BE2C (cell line): ENCODE results near the gene PIK3C2B.

ENCODE experiments used
- DNase-seq: peaks from one replicate; pipeline ENCODE4 v3.0.0-alpha.2; 2020
- H3K27me3 ChIP-seq: fragments of 250-450 bp; sonication (Bioruptor Pico); 2 replicates; pipeline ENCODE4 v1.5.1; 2020; ENCODE audit warnings: mild to moderate bottlenecking
- H3K36me3 ChIP-seq: fragments of 250-450 bp; sonication (Bioruptor Pico); 2 replicates; pipeline ENCODE4 v1.5.1; 2020; ENCODE audit warnings: mild to moderate bottlenecking
- H3K4me1 ChIP-seq: fragments of 250-450 bp; sonication (Bioruptor Pico); 2 replicates; pipeline ENCODE4 v1.5.1; 2020
- H3K4me3 ChIP-seq: 2 replicates; pipeline ENCODE4 v1.5.1; 2011; ENCODE audit warnings: low read depth, low read length
- H3K9me3 ChIP-seq: fragments of 250-450 bp; sonication (Bioruptor Pico); 2 replicates; pipeline ENCODE4 v1.5.1; 2020
- TF ChIP-seq, protein P1 (sequence below): IDR thresholded peaks from 2 replicates; pipeline ENCODE4 v1.5.1; 2012; ENCODE audit warnings: mild to moderate bottlenecking, low read depth, low read length

The PIK3C2B gene

DNA sequence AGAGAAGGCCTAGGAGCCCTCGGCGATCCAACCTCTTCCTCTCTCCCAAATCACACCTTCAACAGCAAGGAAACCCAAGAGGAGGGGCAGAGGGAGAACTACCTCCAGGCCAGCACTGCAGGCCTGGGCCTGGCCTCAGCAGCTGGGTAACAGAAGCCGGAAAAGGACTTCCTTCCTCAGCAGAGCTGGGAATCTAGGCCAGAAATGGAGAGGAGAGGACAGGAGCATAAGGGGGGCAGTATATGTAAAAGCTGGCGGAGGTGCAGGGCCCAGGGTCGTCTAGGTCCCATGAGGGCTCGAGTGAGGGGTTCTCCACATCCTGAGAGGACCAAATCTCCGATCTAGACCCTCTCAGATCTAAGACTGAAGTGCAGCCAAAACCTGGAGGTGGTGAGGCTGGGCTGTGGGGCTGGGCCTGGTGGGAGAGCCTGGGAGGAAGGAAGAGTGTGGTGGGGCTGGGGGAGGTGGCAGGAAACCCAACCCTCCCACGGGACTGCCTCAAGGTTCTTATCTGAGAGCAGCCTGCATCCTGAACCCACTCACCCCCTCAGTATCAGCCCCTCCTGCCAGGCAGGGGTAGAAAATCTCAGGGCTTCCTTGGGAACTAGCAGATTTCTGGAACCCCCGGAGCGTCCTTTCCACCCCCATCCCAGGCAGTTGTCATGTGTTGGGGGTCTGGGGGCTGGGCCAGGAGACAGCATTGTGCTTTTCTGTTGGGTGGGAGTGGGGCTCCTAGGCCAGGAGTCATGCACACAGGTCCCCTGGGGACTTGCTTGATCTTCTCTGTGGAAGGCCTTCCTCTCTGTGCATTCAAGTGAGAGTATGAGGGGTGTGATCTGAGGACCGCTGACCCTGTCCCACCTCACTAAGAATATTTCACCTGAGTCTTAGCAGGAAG lies 33.0 kb downstream of the PIK3C2B start:
- Histone ChIP-seq H3K4me3 (no peak overlapping the region), H3K4me1 (peaks cover 19% of the 10 kb centered on the region), H3K9me3 (no peaks in the 10 kb centered on the region), H3K27me3 (no peaks in the 10 kb centered on the region), H3K36me3 (peaks cover 17% of the 10 kb centered on the region)
- no peak for DNase-seq
- TF ChIP-seq, protein P1, sequence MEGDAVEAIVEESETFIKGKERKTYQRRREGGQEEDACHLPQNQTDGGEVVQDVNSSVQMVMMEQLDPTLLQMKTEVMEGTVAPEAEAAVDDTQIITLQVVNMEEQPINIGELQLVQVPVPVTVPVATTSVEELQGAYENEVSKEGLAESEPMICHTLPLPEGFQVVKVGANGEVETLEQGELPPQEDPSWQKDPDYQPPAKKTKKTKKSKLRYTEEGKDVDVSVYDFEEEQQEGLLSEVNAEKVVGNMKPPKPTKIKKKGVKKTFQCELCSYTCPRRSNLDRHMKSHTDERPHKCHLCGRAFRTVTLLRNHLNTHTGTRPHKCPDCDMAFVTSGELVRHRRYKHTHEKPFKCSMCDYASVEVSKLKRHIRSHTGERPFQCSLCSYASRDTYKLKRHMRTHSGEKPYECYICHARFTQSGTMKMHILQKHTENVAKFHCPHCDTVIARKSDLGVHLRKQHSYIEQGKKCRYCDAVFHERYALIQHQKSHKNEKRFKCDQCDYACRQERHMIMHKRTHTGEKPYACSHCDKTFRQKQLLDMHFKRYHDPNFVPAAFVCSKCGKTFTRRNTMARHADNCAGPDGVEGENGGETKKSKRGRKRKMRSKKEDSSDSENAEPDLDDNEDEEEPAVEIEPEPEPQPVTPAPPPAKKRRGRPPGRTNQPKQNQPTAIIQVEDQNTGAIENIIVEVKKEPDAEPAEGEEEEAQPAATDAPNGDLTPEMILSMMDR, result no peak

DNA sequence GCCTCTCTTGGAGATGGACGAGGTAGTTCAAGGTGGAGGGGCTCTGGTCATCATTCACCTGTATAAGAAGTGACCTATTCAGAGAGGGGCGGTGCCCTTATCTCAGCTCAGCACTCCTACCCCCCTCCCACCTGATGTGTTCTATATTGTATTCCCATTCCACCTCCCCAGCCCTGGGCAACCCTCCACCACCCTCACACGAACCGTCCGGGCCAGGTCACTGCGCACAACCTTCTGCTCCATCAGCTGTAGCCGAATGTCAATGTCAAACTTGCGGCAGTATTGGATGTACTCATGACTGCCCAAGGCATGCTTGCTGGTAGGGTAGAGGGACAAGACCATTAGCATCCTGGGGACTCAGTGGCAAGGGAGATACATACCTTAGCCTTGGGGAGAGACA lies 34.3 kb downstream of the PIK3C2B start:
- Histone ChIP-seq H3K4me1 (peaks cover 9% of the 10 kb centered on the region; the same call in 1 of the 2 replicates), H3K9me3 (no peaks in the 10 kb centered on the region), H3K4me3 (no peak overlapping the region), H3K27me3 (no peaks in the 10 kb centered on the region), H3K36me3 (peaks cover 21% of the 10 kb centered on the region)
- no peak for DNase-seq
- TF ChIP-seq, protein P1, result no peak

DNA sequence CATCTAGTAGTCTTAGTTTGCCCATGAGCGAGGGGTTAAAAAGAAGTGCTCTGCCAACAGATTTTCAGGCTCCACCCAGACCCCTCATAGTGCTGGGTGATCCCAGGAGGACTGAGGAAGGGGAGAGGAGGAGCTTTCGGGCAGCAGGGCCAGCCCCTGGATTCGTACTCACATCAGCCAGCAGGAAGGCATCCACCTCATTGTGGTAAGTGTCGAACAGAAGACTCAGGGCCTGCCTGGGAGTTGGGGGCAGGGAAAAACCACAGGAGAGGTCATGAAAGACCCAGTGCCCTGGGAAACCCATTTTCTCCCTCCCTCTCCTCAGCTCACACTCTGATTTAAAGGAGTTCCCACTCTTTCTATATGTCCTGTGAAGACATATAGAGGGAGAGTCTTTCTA lies 34.9 kb downstream of the PIK3C2B start:
- TF ChIP-seq, protein P1, result no peak
- Histone ChIP-seq H3K9me3 (no peaks in the 10 kb centered on the region), H3K4me3 (no peak overlapping the region), H3K4me1 (peaks cover 3% of the 10 kb centered on the region; the same call in 1 of the 2 replicates), H3K27me3 (no peaks in the 10 kb centered on the region), H3K36me3 (peaks cover 21% of the 10 kb centered on the region)
- DNase-seq, result no peak

DNA sequence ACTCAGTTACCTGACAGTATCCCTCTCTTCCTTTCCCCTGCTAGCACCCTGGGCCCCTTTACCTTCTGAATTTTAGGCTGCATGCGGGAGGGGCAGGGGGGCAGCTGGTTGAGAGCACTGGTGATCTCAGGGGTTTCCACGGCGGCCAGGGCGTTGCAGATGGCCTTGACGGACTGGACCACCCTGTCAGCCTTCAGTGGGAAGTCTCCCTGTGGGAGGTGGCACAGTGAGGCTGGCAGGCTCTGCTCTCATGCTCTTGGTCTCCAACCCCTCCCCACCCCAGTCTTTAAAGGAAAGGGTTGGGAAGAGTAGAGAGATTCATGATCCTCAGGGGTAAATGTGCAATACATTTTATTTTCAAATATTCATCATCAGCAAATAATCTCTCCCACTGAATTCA lies 36.9 kb downstream of the PIK3C2B start:
- Histone ChIP-seq H3K9me3 (no peaks in the 10 kb centered on the region), H3K4me3 (no peak overlapping the region), H3K27me3 (no peaks in the 10 kb centered on the region), H3K36me3 (peaks cover 18% of the 10 kb centered on the region), H3K4me1 (no peaks in the 10 kb centered on the region)
- TF ChIP-seq, protein P1, result no peak
- DNase-seq, result no peak

DNA sequence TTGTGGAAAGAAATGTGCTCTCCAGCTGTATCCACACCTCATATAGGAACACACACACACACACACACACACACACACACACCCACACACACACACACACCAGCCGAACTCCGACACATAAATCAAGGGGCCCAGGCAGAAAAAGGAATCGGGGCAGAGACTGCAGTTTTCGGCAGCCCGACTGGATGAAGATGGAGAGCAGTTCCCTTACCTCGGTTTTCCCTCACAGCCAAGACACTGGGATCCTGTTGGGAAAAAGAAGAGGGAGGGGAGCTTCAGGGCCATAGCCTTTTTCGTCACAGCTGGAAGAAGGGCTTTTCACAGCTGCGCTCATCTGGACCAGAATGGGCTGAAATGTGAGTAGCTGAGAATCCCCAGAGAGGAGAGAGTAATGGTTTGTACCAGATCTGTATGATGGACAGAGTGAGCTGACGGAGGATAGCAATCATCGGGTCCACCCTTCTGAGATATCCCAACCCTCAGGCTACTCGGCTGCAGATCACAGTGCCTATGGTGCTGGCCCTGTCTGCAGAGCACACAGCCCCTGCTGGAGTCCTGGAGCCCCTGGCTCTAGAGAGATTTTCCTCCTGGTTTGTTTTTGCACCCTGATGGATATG lies 37.7 kb downstream of the PIK3C2B start:
- peak; percentile 43 for DNase-seq
- peaks cover 18% of the 10 kb centered on the region for H3K36me3 ChIP-seq
- H3K9me3 ChIP-seq, result no peaks in the 10 kb centered on the region
- TF ChIP-seq, protein P1, result no peak
- no peaks in the 10 kb centered on the region for H3K27me3 ChIP-seq
- no peak overlapping the region for H3K4me3 ChIP-seq
- H3K4me1 ChIP-seq, result no peaks in the 10 kb centered on the region

DNA sequence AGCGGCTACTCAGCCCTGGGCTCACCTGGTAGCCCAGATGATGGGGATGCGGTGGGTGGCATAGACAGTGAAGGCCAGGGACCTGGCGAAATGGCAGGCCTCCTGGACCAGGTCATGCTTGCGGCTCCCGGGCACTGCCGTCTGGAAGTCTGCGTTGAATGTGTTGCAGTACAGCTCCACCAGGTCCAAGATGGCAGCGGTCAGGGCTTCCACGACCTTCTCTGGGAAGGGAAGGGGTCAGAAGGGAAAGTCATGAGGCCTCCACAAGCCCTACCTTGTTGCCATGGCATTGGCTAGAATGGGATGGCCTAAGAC lies 38.8 kb downstream of the PIK3C2B start:
- Histone ChIP-seq H3K4me1 (no peaks in the 10 kb centered on the region), H3K4me3 (no peak overlapping the region), H3K27me3 (no peaks in the 10 kb centered on the region), H3K9me3 (no peaks in the 10 kb centered on the region), H3K36me3 (peaks cover 18% of the 10 kb centered on the region)
- TF ChIP-seq, protein P1, result no peak
- DNase-seq, result no peak
